ENCODE measurements around the gene ADH1C.

The ADH1C gene

GRCh38 chr4:99352602-99353537, at the start of gene ADH1C:
Gene ADH1C, minus strand, starts transcription at chr4:99352746. Its CDS starts 71 bp downstream, at chr4:99352675.
- CTCF ChIA-PET: interaction anchor here (0.6 kb wide), 1 partner anchor 200 kb away, joined by 5 read pairs; no protein-coding TSS in a partner anchor
- POLR2A ChIA-PET (ENCODE audit: low non-redundant PET): no interaction called here
- DNase-seq (ENCODE audit: low spot score): no peak
- no peak within 1 kb of the TSS for H3K27ac ChIP-seq
- TF ChIP-seq, protein P1, sequence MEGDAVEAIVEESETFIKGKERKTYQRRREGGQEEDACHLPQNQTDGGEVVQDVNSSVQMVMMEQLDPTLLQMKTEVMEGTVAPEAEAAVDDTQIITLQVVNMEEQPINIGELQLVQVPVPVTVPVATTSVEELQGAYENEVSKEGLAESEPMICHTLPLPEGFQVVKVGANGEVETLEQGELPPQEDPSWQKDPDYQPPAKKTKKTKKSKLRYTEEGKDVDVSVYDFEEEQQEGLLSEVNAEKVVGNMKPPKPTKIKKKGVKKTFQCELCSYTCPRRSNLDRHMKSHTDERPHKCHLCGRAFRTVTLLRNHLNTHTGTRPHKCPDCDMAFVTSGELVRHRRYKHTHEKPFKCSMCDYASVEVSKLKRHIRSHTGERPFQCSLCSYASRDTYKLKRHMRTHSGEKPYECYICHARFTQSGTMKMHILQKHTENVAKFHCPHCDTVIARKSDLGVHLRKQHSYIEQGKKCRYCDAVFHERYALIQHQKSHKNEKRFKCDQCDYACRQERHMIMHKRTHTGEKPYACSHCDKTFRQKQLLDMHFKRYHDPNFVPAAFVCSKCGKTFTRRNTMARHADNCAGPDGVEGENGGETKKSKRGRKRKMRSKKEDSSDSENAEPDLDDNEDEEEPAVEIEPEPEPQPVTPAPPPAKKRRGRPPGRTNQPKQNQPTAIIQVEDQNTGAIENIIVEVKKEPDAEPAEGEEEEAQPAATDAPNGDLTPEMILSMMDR (conservative IDR thresholded peaks at IDR 0.05; ENCODE audit: low read depth): no peak

DNA sequence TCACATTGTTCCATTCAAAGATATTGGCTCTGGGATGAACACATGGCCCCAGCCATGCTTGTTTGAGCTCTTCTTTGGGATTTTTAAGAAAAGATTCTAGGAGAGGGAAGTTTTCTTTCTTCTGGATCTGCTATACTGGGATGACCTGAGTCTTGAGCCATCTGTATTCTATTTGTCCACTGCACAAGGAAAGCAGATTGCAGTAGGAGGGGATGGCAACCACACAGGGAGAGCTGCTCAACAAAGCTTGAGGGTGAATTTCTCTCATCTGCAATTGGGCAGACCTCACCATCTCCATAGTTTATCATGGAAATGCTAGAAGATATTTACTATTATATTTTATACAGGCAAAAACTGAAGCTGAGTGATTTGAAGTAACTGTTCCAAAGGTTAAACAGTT, 48.3 kb upstream of the ADH1C start:
- CTCF ChIA-PET: no interaction called here
- no peak overlapping the region for H3K27ac ChIP-seq
- TF ChIP-seq, protein P1 (conservative IDR thresholded peaks at IDR 0.05; ENCODE audit: low read depth): no peak
- POLR2A ChIA-PET (ENCODE audit: low non-redundant PET): no interaction called here
- no peak for DNase-seq (ENCODE audit: low spot score)

- TF ChIP-seq, protein P1 (conservative IDR thresholded peaks at IDR 0.05; ENCODE audit: low read depth): no peak
- no peak for DNase-seq (ENCODE audit: low spot score)
- no peak overlapping the region for H3K27ac ChIP-seq
- ChIA-PET POLR2A (ENCODE audit: low non-redundant PET) (interaction anchor here (0.6 kb wide), 1 partner anchor 495 kb away, joined by 4 read pairs; the partner anchor contains the start of gene LAMTOR3), CTCF (no interaction called here)
Measured at GRCh38 chr4:99399017-99399416, 46.5 kb upstream of the ADH1C start.

DNA sequence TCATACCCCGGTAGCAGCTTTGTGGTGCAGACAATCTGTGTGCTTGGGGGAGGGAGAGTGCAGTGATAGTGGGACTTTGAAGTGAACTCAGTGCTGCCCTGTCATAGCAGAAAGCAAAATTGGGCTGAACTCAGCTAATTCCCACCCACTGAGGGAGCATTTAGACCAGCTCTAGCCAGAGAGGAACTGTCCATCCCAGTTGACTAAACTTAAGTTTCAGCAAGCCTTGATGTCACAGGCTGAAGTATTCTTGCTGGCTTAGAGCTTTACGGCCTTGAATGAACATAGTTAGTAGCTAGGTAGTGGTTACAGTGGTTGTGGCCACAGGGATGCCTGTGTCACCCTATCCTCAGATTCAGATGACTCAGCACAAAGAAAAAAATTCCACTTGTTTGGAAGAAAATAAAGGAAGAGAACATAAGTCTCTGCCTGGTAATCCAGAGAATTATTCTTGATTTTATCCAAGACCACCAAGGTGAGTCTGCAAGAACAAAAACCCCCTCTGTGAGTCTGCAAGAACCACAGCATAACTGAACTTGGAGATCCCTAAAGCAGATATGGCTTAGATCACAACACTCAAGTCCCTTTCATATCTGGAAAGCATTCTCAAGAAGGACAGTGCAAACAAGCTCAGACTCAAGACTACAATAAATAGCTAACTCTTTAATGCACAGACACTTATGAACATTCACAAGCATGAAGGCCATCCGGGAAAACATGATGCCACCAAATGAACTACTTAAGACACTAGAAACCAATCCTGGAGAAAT, 43.2 kb upstream of the ADH1C start:
- no peak for DNase-seq (ENCODE audit: low spot score)
- no peak overlapping the region for H3K27ac ChIP-seq
- TF ChIP-seq, protein P1 (conservative IDR thresholded peaks at IDR 0.05; ENCODE audit: low read depth): no peak
- ChIA-PET CTCF (no interaction called here), POLR2A (ENCODE audit: low non-redundant PET) (no interaction called here)

DNA sequence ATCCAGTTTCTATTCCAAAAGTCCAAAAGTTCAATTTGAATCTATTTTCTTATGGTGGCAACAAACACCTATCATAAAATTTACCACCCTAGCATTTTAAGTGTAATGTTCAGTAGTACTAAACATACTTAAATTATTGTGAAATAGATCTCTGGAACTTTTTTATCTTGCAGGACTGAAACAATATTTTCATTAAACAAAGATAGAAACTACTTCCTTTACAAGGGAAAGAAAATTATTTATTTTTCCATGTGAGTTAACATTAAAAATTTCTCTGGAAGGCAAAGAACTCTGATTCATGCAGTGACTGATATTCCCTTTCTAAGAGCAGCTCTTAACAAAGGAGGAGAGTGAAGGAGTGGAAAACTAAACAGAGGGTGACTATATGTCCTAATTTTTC, 42.4 kb upstream of the ADH1C start:
- H3K27ac ChIP-seq: no peak overlapping the region
- no peak for DNase-seq (ENCODE audit: low spot score)
- TF ChIP-seq, protein P1 (conservative IDR thresholded peaks at IDR 0.05; ENCODE audit: low read depth): no peak
- ChIA-PET CTCF (no interaction called here), POLR2A (ENCODE audit: low non-redundant PET) (no interaction called here)

- ChIA-PET POLR2A (ENCODE audit: low non-redundant PET) (no interaction called here), CTCF (no interaction called here)
- no peak for DNase-seq (ENCODE audit: low spot score)
- H3K27ac ChIP-seq: no peak overlapping the region
- TF ChIP-seq, protein P1 (conservative IDR thresholded peaks at IDR 0.05; ENCODE audit: low read depth): no peak
Measured at GRCh38 chr4:99390055-99390454, 37.5 kb upstream of the ADH1C start.

Data from RWPE1 (cell line).